GM12878 (cell line): ENCODE data around the gene ANKDD1A. TPM values are rescaled to one million over a fixed set of nuclear protein-coding genes. Genes with fewer than 3 reads are reported as not detected.

Experiments used
- ATAC-seq: fragments of 200-7000 bp; cut with Tn5 transposase; 3 replicates; pipeline ENCODE4 v1.9.1; 2020; ENCODE audit warnings: mild to moderate bottlenecking, moderate library complexity
- BruUV-seq: library from RNA; stranded (reverse); fragments of 400-500 nt; replicated peaks from 2 replicates; lab custom pipeline; 2021; lab: Mats Ljungman, UMichigan
- CTCF ChIA-PET: fragments of 300-600 bp; sonication (Branson Sonifier 250); formaldehyde crosslinking; extraction: SDS; loops from one replicate; lab custom pipeline; 2021; ENCODE audit warnings: inconsistent platforms; lab: Yijun Ruan, JAX
- POLR2A ChIA-PET: fragments of 350-600 bp; formaldehyde crosslinking; extraction: SDS; loops from one replicate; lab custom pipeline; 2021; ENCODE audit warnings: inconsistent platforms; lab: Charles Lee
- RAD21 ChIA-PET: fragments of 300-600 bp; sonication (Branson Sonifier 250); formaldehyde crosslinking; loops from one replicate; lab custom pipeline; 2023; ENCODE audit warnings: antibody characterized with exemption; ENCODE audit not compliant: unreplicated experiment; lab: Charles Lee
- SMC1A ChIA-PET: fragments of 300-600 bp; sonication (Branson Sonifier 250); formaldehyde crosslinking; loops from one replicate; lab custom pipeline; 2023; ENCODE audit not compliant: unreplicated experiment, uncharacterized antibody; lab: Charles Lee
- DNase-seq: peaks from one replicate; pipeline ENCODE4 v3.0.0-alpha.2; 2011; ENCODE audit warnings: low read depth, low spot score
- FAIRE-seq: peaks from 3 replicates; lab custom pipeline; 2011; peaks lifted over from hg19 to GRCh38; lab: Jason Lieb, UNC
- H2AFZ ChIP-seq: 2 replicates; pipeline ENCODE4 v1.6.0; 2011; ENCODE audit warnings: low read depth, low read length, control low read depth; ENCODE audit not compliant: control insufficient read depth
- H3K27ac ChIP-seq: 2 replicates; pipeline ENCODE4 v1.5.1; 2011; ENCODE audit warnings: control low read depth; ENCODE audit not compliant: control insufficient read depth, insufficient read depth
- H3K27me3 ChIP-seq, 2 experiments: replicated peaks in 1 of 2; 2 replicates each; pipeline versions ENCODE4 v1.6.0 to v1.6.1; 2011; ENCODE audit warnings: low read length in 1 of 2; ENCODE audit not compliant: control insufficient read depth in 2 of 2, insufficient read depth in 2 of 2
- H3K36me3 ChIP-seq, 2 experiments: 2 replicates each; pipeline ENCODE4 v1.5.1; 2011; ENCODE audit warnings: low read length in 1 of 2; ENCODE audit not compliant: control insufficient read depth in 2 of 2, insufficient read depth in 2 of 2
- H3K4me1 ChIP-seq: 2 replicates; pipeline ENCODE4 v1.6.1; 2011; ENCODE audit warnings: mild to moderate bottlenecking, low read length, moderate library complexity, mixed read lengths; ENCODE audit not compliant: control insufficient read depth, insufficient read depth
- H3K4me2 ChIP-seq: 2 replicates; pipeline ENCODE4 v1.6.0; 2011; ENCODE audit warnings: control low read depth; ENCODE audit not compliant: control insufficient read depth, insufficient read depth
- H3K4me3 ChIP-seq: fragments of 200-600 bp; sonication (generic); 2 replicates; pipeline ENCODE4 v1.5.1; 2016
- H3K79me2 ChIP-seq: 2 replicates; pipeline ENCODE4 v1.6.0; 2011; ENCODE audit warnings: low read length; ENCODE audit not compliant: control insufficient read depth, insufficient read depth
- H3K9ac ChIP-seq: 2 replicates; pipeline ENCODE4 v1.8.0; 2011; ENCODE audit warnings: low read length, control low read depth, mixed read lengths; ENCODE audit not compliant: control insufficient read depth, insufficient read depth
- H3K9me3 ChIP-seq: replicated peaks from 3 replicates; pipeline ENCODE4 v1.5.1; 2011; ENCODE audit warnings: mild to moderate bottlenecking, low read length; ENCODE audit not compliant: control insufficient read depth, insufficient read depth
- H4K20me1 ChIP-seq: 2 replicates; pipeline ENCODE4 v1.6.0; 2011; ENCODE audit not compliant: control insufficient read depth, insufficient read depth
- CBFB ChIP-seq: IDR thresholded peaks from 2 replicates; pipeline ENCODE4 v1.6.1; 2016; ENCODE audit warnings: antibody characterized with exemption, low read depth
- CEBPZ ChIP-seq: fragments of 150-350 bp; IDR thresholded peaks from 2 replicates; pipeline ENCODE4 v1.6.1; 2016; ENCODE audit warnings: low read depth, low read length
- CREM ChIP-seq: IDR thresholded peaks from 2 replicates; pipeline ENCODE4 v1.6.1; 2014; ENCODE audit warnings: antibody characterized with exemption, low read depth
- E2F8 ChIP-seq: fragments of 450-650 bp; IDR thresholded peaks from 2 replicates; pipeline ENCODE4 v1.6.1; 2018; ENCODE audit warnings: mild to moderate bottlenecking, low read depth, moderate library complexity; ENCODE audit not compliant: partially characterized antibody
- HDAC2 ChIP-seq: fragments of 200-600 bp; sonication (generic); IDR thresholded peaks from 2 replicates; pipeline ENCODE4 v1.6.1; 2017
- NBN ChIP-seq: fragments of 450-650 bp; IDR thresholded peaks from 2 replicates; pipeline ENCODE4 v1.6.1; 2016
- NR2C1 ChIP-seq: fragments of 450-650 bp; IDR thresholded peaks from 2 replicates; pipeline ENCODE4 v1.6.1; 2017; ENCODE audit warnings: antibody characterized with exemption, mild to moderate bottlenecking, moderate library complexity
- NR2F1 ChIP-seq: fragments of 450-650 bp; conservative IDR thresholded peaks from 2 replicates; pipeline ENCODE4 v1.6.1; 2017; ENCODE audit warnings: mild to moderate bottlenecking
- RAD51 ChIP-seq: fragments of 450-650 bp; IDR thresholded peaks from 2 replicates; pipeline ENCODE4 v1.6.1; 2016; ENCODE audit warnings: moderate library complexity, mild to moderate bottlenecking, inconsistent platforms
- RCOR1 ChIP-seq: conservative IDR thresholded peaks from 2 replicates; pipeline ENCODE4 v1.6.1; 2012; ENCODE audit warnings: low read depth, low read length, improper control_type of control experiment
- SUPT20H ChIP-seq: IDR thresholded peaks from 2 replicates; pipeline ENCODE4 v1.6.1; 2011; ENCODE audit warnings: low read depth, mild to moderate bottlenecking, low read length, moderate library complexity, borderline replicate concordance; ENCODE audit not compliant: control insufficient read depth
- ZBTB33 ChIP-seq: fragments of 450-650 bp; IDR thresholded peaks from 2 replicates; pipeline ENCODE4 v1.6.1; 2017; ENCODE audit warnings: mild to moderate bottlenecking
- ZNF274 ChIP-seq: IDR thresholded peaks from one replicate; pipeline ENCODE4 v1.8.0; 2011; ENCODE audit not compliant: insufficient read length, insufficient read depth
- WGBS: methylation state at CpG from one replicate; pipeline ENCODE4 v1.1.6; 2016; ENCODE audit warnings: low lambda C conversion rate; ENCODE audit not compliant: insufficient replicate concordance, insufficient coverage; ENCODE audit errors: missing lambda C conversion rate; 5-methylcytosine and 5-hydroxymethylcytosine counted together
- in situ Hi-C: fragments of 300-500 bp; cut with MboI; formaldehyde crosslinking; loops from 9 replicates; pipeline ENCODE4 v1.14.3; 2018; ENCODE audit warnings: mixed read lengths
- intact Hi-C: fragments of 100-400 bp; cut with micrococcal nuclease; formaldehyde crosslinking; loops from one replicate; pipeline ENCODE4 v1.14.2; 2022; ENCODE audit not compliant: unreplicated experiment
- polyA plus RNA-seq, 11 experiments: library from polyadenylated mRNA; depleted of rRNA in 4 of 11; unstranded in 6 of 11; stranded (reverse) in 5 of 11; fragments of >200 nt; fragmentation: Nextera tagmentation in 4 of 11; fragmentation: Illumina TruSeq in 1 of 11; extraction: Ambion mirVana in 4 of 11; extraction: Trizol in 1 of 11; gene quantifications; 1 replicate in 1 of 11; 2 replicates in 10 of 11; pipeline versions ENCODE4 v1.2.1 to v1.2.3, GENCODE V29; 2011 to 2016; ENCODE audit warnings: inconsistent platforms in 2 of 11, missing spikeins in 2 of 11, low read depth in 1 of 11
- total RNA-seq, 4 experiments: library from RNA; depleted of rRNA in 3 of 4; stranded (reverse); fragments of >200 nt in 3 of 4; fragmentation: Illumina TruSeq in 1 of 4; extraction: Trizol in 1 of 4; gene quantifications; 2 replicates each; pipeline versions ENCODE4 v1.2.1 to v1.2.3, GENCODE V29; 2013 to 2021

ANKDD1A gene
- total and polyA plus RNA-seq, 10 of the 15 experiments (the other 5 are each of a cell fraction or from before 2014, with no cell fraction given): 1.5 to 6.6 (median 4.1) TPM

- TF ChIP-seq RAD51: no peak
- no peak for TF ChIP-seq ZNF274
- no peak for TF ChIP-seq HDAC2
- no peak for TF ChIP-seq NR2F1
Measured at GRCh38 chr15:64902863-64903262, 8.8 kb upstream of the ANKDD1A start (continued).

GRCh38 chr15:64903326-64903950, 8.3 kb upstream of the ANKDD1A start:
- CTCF ChIA-PET: interaction anchor here (1.1 to 8.0 kb wide), 7 partner anchors 9 to 172 kb away, joined by 3 to 91 read pairs (median 11); no protein-coding TSS in a partner anchor
- no peaks in the 10 kb centered on the region for H4K20me1 ChIP-seq
- DNase-seq (no peak), ATAC-seq (no peak), FAIRE-seq (no peak)
- H3K4me3 ChIP-seq: no peak overlapping the region
- no peaks in the 10 kb centered on the region for H3K79me2 ChIP-seq
- H3K27ac ChIP-seq: no peak overlapping the region
- SMC1A ChIA-PET: interaction anchor here (0.6 to 8.1 kb wide), 15 partner anchors 9 to 402 kb away, joined by 3 to 42 read pairs (median 3); partner anchors contain the start of gene SPG21
- TF ChIP-seq ZBTB33 (no peak), CBFB (no peak), CREM (no peak), CEBPZ (no peak), E2F8 (no peak), NBN (no peak), RAD51 (no peak), RCOR1 (no peak), NR2C1 (no peak), SUPT20H (no peak)
- WGBS: 64% methylated on average over 4 of the region's 4 CpGs
- H2AFZ ChIP-seq: no peak overlapping the region
- no TSS peak for BruUV-seq
- in situ Hi-C loops: no loop called here
- H3K9ac ChIP-seq: no peak overlapping the region
- POLR2A ChIA-PET: interaction anchor here (0.6 to 1.5 kb wide), 7 partner anchors 9 to 354 kb away, joined by 3 to 8 read pairs (median 3); no protein-coding TSS in a partner anchor
- no peaks in the 10 kb centered on the region for H3K27me3 ChIP-seq
- RAD21 ChIA-PET: interaction anchor here (0.7 to 5.4 kb wide), 8 partner anchors 9 to 218 kb away, joined by 3 to 53 read pairs (median 4); no protein-coding TSS in a partner anchor
- intact Hi-C loops: no loop called here
- H3K9me3 ChIP-seq: peaks cover 7% of the 10 kb centered on the region; the same call in 2 of the 3 replicates
- H3K4me1 ChIP-seq: peaks cover 13% of the 10 kb centered on the region
- H3K36me3 ChIP-seq: no peaks in the 10 kb centered on the region
- no peak overlapping the region for H3K4me2 ChIP-seq
